HG02571 (cell line): Measurements from ENCODE around the gene CPSF2.
A peak's percentile ranks its signal among the peaks of the same experiment; 100 is the strongest.

Experiments used
- ATAC-seq: cut with Tn5 transposase; IDR thresholded peaks from one replicate; pipeline ENCODE4 v1.9.1; 2021; ENCODE audit warnings: mild to moderate bottlenecking, moderate library complexity; ENCODE audit not compliant: unreplicated experiment

The CPSF2 gene

DNA sequence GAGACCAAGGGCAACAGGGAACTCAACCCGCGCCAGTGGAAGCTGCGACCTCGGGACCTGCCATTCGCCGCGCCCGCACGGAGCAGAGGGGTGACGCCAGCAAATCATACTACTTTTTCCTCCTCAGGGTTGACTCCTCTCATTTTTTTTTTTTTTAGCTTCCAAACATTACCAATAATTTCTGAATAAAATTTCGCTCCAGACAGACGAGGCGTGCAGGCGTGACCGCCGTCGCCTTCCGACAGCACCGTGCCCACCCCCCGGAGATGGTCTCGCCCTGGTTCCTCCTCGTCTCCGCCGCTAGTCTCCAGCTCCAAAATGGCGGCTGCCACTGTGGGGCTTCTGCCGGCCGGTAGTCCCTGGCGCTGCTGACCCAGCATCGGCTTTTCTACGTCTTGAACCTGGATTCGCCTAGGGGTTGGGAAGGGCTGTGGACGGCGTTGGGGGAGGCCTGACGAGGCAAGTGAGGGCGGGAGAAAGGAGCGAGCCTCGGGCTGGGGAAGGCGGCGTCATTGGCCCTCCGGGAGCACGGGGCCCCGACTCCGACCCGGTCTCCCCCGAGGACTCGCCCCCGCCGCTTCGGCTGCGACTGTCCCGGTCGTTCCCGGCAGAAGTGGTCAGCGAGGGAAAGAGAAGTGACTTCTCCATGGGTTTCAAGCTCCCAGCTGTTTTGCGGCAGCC lies at the start of gene CPSF2, which contains the start of gene NDUFB1:
TSS of gene CPSF2 (plus strand) at position 300 of the 681 bp plus-strand sequence. CDS start 9,016 bp downstream, outside the sequence.
TSS of gene NDUFB1 (minus strand) at position 37 of the 681 bp plus-strand sequence. CDS start 4,069 bp downstream, outside the sequence.
- peak; percentile 77 for ATAC-seq

DNA sequence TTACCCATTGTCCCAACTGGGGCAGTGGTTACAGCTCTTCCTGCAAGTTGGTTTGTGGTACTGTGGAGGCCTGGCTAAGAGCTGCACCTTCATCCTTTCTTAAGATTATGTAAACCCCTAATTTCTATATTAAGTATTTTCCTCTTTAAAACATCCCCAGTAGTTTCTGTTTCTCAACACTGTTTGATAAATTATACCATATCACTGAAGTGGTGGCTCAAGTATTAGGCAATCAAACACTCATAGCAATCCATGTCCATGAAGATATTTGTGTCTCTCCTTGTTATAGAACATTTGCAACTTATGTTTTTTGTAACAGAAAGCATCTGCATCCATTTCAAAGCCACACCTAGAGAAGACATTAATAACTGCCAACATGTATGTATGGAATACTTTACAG lies 47.2 kb upstream of the CPSF2 start:
- ATAC-seq: no peak

DNA sequence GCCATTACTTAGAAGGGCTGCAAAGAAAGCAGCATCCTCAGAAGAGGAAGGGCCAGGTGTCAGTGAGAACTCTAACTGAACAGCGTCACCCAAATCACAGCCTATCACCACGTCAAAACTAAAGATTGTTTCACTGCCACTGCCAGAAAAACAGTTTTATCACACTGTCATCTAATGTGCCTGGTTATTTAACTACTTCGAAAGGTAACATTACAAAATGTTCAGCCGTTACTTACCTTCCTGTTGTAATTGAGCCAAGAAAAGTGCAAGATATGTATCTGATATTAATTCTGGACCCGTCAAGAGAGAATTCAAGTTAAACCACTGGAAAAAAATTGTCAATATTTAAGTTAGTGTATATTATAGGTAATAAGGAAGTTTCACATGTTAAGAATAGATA lies 33.3 kb upstream of the CPSF2 start:
- ATAC-seq: no peak

DNA sequence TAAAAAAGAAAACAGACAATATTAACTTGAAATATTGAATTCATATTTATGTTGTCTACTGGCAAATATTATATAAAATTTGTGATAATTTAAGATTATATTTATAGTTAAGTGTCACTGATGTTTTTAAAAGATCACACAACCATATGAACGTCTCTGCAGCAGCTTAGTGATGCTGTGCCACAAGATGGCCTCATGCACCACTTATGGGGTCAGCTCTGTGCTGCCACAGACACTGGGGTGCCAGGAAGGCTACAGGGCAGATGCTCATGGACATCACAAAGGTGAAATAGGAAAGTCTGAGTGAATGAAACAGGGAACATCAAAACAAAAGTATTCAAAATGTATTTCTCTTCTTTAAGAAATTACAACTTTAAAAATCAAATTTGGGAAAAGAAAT lies 28.4 kb upstream of the CPSF2 start:
- ATAC-seq: no peak

DNA sequence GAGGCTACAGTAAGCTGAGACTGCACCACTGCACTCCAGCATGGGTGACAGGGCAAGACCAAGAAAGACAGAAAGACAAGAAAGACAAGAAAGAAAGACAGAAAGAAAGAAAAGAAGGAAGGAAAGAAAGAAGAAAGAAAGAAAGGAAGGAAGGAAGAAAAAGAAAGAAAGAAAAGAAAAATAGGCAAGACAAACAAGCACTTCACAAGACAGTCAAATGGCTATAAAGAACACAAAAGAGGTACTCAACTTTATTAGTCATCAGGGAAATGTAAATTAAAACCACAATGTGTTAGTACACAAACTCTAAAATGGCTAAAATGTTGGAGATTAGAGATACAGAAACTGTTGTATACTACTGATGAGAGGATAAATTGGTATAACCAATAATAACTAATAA lies 22.0 kb upstream of the CPSF2 start:
- no peak for ATAC-seq

DNA sequence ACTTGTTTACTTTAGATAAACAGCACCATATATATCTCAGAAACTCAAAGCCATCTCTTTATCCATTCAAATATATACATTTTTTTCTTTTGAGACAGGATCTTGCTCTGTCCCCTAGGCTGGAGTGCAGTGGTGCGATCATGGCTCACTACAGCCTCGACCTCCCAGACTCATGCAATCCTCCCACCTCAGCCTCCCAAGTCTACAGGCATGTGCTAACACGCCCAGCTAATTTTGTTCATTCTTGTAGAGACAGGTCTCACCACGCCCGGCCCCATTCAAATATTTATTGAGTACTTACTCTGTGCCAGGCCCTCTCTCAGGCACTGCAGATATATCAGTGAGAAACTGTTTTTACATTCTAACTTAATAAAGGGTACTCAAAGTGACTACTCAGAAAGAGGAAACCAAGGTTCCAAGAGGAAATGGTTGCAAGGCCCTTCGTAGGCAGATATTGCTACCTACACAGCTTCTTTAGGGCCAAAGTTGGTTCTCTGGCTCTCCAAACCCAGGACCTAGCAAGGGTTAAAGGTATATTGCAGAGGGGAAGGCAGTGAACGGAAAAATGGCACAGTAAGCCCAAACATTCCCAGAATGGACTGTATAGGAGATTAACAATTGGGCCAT lies 18.3 kb upstream of the CPSF2 start:
- ATAC-seq: no peak

DNA sequence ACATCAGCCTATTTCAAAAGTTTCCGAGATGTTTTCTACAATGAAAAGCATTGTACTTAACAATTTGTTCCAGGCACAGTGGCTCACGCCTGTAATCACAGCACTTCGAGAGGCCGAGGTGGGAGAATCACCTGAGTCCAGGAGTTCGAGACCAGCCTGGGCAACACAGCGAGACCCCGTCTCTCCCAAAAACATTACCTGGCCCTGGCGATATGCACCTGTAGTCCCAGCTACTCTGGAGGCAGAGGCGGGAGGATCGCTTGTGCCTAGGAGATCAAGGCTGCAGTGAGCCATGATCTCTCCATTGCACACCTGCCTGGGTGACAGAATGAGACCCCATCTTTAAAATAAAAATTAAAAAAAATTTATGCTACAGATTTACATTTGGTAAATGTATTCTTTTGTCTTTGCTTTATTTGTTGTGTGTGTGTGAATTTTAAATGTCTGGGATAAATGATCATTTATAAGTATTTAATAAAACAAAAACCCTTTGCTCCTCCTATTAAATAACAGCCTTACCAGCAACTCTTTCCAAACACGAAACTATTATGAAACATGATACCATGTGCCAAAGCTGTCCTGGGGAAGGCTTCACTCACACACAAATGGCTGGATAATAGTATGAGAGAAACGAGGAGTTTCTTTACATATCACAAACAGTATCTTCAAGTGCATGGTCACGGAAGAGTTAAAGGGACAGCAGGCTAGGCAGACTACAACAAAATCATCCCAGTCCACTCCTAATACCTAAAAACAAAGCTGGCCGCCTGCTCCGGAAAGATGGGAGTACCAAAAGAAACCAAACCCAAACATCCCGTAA lies 16.5 kb upstream of the CPSF2 start:
- ATAC-seq: no peak

DNA sequence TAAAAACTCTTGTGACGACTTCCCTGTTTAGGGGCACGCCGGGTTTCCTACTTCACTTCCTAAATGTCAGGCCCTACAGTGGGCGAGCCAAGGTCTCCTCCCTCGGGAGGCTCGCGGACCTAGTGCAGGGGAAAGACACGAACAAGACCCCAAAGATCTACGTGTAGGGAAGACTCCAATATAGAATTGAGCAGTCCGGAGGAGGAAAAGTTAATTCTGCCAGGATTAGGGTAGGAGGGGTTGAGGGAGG lies 16.0 kb upstream of the CPSF2 start:
- ATAC-seq: peak; percentile 12

DNA sequence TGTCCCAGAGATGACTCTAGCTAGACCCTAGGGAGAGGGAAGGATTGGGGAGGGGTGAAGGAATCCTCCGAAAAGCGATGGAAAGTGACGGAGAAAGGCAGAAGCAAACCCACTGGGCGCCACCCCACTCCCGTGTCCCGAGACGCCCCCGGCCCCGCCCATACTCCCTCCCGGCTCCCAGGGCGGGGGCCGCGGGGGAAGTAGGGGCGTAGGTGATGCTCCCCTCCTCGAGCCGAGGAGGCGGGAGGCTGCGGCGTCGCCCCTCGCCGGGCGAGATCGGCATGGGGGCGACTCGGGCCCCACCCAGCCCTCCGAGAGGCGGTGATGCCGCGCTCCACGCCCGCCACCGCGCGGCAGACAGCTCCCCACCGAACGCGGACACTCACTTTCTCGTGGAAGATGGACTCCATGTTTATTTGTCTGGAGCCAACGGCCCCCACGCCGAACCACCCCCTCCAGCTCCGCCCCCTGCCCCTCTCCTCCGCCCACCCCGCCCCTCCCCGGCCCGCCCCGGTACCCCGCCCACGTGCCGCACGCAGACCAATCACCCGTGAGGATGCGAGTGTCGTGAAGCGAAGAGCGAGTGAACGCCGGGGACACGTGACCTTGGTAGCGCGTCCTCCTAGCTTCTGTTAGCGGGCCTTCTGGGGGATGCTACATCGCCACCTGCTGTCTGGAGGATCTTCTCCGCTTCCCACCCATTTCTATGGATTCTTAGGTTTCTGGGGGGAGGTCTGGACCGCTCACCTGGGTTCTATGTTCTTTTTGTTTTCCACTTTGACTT lies 15.4 kb upstream of the CPSF2 start, which contains the start of gene ATXN3:
TSS of gene ATXN3 (minus strand) at position 440 of the 784 bp plus-strand sequence. CDS start at position 410, 30 bp downstream.
- ATAC-seq: peak; percentile 90

DNA sequence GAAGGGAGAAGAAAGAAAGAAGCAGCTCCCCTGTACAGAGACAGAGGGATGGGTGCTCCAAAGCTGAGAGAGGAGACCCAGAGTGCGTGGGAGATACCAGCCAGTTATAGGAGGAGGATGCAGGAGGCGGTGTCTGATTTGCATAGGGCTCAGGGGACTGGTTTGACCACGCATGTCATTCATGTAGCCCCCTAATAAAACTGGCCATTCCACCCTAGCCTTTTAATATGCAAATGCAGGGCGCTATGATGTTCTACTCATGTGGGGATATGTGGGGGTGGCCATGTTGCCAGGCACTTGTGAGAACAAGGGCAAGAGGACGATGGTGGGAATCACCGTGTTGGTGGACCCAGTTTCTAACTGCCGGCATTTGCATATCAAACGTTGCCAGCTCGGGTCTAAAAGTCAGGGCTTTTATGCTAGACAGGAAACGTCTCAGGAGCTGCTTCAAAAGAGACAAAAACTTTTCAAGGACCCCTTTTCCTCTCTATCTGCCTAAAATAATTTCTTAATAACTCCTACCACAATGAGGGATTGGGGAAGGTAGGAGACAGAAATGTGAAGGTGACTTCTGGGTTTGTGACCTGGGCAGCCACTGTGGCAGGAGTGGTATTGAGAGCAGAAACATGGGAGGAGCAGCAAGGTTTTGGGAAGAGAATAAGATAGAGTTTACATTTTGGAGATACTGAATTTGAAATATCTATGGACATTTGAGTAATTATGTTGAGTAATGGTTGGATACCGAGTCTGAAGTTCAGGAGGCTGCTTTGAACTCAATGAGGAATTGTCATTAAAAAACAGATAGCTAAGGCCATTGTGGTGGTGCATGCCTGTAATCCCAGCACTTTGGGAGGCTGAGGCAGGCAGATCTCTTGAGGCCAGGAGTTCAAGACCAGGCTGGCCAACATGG lies 13.2 kb upstream of the CPSF2 start:
- no peak for ATAC-seq

DNA sequence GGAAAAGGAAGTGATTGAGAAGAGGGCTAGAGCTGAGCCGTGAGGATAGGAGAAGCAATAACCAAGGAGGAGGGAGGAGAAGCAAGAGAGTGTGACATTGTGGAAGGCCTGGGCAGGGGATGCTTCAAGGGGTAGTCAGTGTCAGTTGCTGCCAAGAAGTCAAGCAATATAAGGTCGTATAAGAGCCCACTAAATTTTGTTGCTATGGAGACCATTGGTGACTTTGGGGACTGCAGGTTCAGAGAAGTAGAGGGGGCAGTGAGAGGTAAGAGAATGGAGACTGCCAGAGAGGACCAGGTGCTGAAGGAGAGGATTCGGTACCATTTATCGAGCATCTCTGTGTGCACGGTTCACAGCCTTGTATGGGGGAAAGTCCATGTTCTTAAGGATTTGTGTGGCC lies 12.3 kb upstream of the CPSF2 start:
- ATAC-seq: no peak

DNA sequence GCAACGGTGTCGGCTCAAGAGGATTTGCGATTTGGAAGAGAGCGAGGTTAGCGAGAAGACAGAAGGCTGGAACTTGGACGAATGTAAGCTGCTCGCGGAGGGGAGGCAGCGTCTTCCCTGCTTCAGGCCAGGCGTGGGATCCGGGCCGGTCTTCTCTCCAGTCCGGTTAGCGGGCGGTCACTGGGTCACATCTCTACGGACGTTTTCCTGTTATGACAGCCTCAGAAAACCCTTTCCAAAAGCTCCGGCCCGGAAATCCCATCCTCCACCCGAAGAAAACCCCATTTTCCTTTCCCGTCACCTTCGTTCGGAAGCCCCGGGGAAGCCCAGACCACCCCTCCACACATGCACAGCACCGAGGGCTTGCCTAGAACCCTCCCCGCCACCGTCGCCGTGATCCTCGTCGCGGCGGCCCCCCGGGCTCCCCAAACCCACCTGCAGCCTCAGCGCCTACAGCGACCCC lies 531 bp upstream of the CPSF2 start:
- ATAC-seq: peak; percentile 26

DNA sequence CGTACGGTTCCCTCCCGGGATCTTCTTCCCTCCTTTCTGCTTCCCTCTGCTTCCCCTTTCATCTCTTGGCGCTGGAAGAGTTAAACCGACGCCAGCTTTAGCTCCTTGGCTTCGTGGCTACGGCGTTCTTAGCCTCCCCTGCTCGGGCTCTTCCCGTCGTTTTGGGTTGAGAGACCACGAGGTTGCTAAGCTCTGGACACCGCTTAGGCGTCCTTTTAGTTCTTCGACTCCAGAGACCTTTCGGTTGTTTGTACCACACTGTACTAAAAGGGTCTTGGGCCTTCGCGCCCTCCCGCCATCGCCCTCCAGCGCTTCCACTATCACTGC lies 545 bp downstream of the CPSF2 start:
- no peak for ATAC-seq

DNA sequence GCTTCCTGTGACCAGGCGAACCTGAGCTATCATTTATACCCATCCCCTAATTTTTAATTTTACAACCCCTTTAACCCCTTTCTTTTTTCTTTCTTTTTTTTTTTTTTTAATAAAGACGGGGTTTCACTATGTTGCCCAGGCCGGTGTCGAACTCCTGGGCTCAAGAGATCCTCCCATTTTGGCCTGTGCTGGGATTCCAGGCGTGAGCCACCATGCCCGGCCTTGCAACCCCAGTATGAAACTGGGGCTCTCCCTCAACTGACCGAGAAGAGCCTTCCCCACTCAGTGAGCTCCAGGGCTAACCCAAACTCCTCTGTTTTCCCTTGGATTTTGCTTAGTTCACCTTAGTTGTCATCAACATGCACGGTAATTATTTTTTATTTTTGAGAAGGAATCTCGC lies 992 bp downstream of the CPSF2 start:
- no peak for ATAC-seq

DNA sequence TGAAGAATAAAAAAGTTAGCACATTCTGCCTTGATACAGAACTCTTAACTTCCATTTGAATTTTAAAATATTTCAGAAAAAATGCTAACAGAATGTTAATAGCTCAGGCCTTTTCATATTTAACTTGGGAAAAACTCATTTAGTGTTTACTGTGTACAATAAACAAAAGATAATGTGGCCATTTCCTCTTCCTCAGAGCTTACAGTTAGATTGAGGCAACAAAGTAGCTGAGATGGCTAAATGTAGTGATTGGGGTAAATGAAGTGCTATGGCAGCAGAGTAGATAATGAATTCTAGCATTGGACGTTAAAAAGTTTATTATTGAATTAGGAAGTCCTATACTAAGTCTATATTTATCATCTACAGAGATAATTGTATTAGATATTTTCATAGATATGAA lies 12.7 kb downstream of the CPSF2 start:
- ATAC-seq: no peak

DNA sequence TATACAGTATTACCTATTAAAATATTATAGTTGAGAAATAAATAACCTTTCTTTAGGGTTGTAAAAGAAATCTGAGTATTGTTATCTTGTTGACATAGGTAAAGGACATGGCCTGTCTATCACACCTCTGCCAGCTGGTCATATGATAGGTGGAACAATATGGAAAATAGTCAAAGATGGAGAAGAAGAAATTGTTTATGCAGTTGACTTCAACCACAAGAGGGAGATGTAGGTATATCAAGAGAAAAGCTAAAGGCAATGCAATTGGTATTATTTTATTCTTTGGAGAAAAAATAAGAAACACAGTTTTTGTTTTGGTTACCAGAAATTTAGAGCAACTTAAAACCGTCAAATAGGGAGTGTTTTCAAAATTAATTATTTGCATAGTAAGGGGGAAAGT lies 13.5 kb downstream of the CPSF2 start:
- ATAC-seq: no peak

DNA sequence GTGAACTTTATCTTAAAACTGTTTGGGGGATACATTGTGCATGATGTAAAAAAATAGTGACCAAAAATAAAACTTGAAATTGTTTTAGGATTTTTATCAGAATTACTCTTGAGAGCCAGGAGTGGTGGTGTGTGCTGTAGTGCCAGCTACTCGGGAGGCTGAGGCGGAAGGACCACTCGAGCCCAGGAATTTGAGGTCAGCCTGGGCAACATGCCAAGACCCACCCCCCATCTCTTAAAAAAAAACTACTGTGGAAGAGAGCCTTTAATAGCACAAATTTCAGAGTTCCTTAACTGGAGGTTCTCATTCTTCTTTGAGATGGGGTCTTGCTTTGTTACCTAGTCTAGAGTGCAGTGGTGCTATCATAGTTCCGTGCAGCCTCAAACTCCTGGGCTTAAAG lies 21.5 kb downstream of the CPSF2 start:
- ATAC-seq: no peak

DNA sequence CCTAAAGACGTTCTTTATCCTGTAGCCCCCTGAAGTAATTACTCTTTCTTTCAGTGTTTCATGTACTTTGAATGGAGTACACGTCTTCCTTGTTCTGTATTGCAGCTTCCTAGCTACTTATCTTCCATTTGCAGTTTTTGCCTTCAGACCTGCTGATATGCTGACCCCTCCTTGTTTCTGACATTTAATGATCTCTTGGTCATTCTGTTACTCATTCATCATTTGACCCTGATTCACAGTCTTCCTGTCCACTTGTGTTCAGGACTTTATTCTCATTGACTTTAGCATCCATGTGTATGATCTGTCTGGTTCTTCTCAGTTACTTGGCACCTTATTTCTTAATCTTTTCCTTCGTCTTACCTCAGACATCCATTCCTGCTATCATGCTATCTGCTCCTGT lies 22.2 kb downstream of the CPSF2 start:
- no peak for ATAC-seq

DNA sequence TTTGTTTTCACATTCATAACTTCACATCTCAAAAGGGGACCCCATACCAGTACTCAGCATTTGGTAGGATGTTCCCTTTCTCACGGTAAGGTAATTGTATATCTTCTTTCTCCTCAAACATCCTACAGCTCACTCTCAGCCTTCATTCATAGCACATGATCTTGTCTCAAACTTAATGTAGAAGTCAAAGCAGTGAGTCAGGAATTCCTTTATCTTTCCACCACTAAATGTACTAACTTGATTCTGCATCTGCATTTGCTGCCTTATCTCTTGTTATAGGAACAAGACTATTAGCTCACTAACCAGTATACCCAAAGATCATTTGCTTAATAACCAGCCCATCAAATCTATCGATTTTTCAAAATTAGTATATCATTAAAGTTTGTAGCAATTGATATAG lies 22.9 kb downstream of the CPSF2 start:
- no peak for ATAC-seq

DNA sequence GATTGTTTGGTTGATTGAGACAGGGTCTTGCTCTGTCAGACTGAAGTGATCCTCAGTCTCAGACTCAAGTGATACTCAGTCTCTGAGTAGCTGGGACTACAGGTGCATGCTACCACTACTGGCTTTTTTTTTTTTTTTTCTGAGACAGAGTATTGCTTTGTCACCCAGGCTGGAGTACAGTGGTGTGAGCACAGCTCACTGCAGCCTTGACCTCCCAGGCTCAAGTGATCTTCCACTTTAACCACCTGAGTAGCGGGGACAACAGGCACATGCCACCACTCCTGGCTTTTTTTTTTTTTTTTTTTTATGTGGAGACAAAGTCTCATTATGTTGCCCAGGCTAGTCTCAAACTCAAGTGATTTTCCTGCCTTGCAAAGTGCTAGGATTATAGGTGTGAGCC lies 31.8 kb downstream of the CPSF2 start:
- ATAC-seq: no peak
